Liver (tissue), 3 donors: Measurements from ENCODE around the gene ZNF888.

ENCODE experiments used
- GABPA ChIP-seq, 2 donors: IDR thresholded peaks in 1 of 2; conservative IDR thresholded peaks in 1 of 2; 2 replicates each; pipeline ENCODE4 v1.6.1; 2016; ENCODE audit warnings: antibody characterized with exemption in 2 of 2, mild to moderate bottlenecking in 1 of 2, moderate library complexity in 1 of 2
- MAX ChIP-seq: IDR thresholded peaks from 2 replicates; pipeline ENCODE4 v1.6.1; 2016; ENCODE audit warnings: antibody characterized with exemption
- SP1 ChIP-seq: IDR thresholded peaks from 2 replicates; pipeline ENCODE4 v1.6.1; 2018; ENCODE audit warnings: antibody characterized with exemption, mild to moderate bottlenecking
- YY1 ChIP-seq: IDR thresholded peaks from 2 replicates; pipeline ENCODE4 v1.6.1; 2016; ENCODE audit warnings: antibody characterized with exemption, mild to moderate bottlenecking
- TF ChIP-seq, protein P1 (sequence below): fragments of 150-350 bp; IDR thresholded peaks from 2 replicates; pipeline ENCODE4 v1.5.1; 2017; ENCODE audit warnings: improper control_type of control experiment, low read depth, low read length; ENCODE audit not compliant: missing input control
- donor health status: healthy.
- donor health status: healthy.

GRCh38 chr19:52935434-52935833, 12.2 kb upstream of the ZNF888 start:
- TF ChIP-seq, protein P1, sequence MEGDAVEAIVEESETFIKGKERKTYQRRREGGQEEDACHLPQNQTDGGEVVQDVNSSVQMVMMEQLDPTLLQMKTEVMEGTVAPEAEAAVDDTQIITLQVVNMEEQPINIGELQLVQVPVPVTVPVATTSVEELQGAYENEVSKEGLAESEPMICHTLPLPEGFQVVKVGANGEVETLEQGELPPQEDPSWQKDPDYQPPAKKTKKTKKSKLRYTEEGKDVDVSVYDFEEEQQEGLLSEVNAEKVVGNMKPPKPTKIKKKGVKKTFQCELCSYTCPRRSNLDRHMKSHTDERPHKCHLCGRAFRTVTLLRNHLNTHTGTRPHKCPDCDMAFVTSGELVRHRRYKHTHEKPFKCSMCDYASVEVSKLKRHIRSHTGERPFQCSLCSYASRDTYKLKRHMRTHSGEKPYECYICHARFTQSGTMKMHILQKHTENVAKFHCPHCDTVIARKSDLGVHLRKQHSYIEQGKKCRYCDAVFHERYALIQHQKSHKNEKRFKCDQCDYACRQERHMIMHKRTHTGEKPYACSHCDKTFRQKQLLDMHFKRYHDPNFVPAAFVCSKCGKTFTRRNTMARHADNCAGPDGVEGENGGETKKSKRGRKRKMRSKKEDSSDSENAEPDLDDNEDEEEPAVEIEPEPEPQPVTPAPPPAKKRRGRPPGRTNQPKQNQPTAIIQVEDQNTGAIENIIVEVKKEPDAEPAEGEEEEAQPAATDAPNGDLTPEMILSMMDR, result no peak
- TF ChIP-seq SP1, result no peak
- no peak for TF ChIP-seq YY1
- TF ChIP-seq MAX, result no peak
- TF ChIP-seq GABPA (IDR thresholded peaks at IDR 0.05 in 1 of 2, conservative IDR thresholded peaks at IDR 0.05 in 1 of 2), result no peak
